ENCODE results near the gene AUTS2.

DNA sequence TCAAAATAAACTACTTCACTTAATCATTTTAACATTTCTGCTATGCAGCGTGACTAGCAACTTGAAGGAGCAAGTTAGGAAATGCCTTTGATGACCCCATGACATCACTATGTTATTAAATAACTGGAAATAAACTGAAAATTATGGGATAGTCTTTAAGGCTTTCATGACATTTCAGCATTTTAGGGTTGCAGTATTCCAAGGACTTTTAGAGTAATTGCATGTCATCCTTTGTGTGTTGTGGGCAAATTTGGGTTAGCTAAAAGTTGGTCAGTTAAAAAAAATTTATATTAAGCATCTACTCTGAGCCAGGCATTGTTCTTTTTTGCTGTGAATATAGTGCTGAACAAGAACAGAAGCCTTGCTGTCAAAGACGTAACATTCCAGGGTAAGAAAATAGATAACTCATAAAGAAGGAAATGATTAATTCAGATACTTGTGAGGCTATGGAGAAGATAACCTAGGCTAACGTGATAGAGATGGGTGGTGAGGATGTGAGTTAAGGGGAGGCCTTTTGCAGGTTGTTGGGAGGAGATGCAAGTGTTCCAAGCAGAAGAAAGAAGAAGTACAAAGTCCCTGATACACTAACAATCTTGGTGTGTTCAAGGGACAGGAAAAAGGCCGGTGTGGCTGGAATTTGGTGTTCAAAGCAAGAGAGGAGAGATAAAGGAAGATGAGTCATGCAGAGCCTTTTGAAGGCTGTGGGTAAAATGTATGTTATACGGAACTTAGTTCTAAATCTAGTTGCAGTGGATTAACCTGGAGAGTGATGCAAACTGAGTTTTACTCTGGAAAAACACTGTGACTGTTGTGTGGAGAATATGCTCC is 610.2 kb downstream of the AUTS2 start:
- TF ChIP-seq EZH2 (IDR thresholded peaks at IDR 0.05; ENCODE audit: borderline replicate concordance, insufficient read depth, low read length, poor library complexity, severe bottlenecking) (no peak), EP300 (conservative IDR thresholded peaks at IDR 0.05; ENCODE audit: poor library complexity, severe bottlenecking) (no peak), POLR2AphosphoS5 (IDR thresholded peaks at IDR 0.05) (no peak), TAF1 (IDR thresholded peaks at IDR 0.05; ENCODE audit: low read depth) (no peak), SMC3 (conservative IDR thresholded peaks at IDR 0.05; ENCODE audit: poor library complexity) (no peak)
- TF ChIP-seq, protein P1, sequence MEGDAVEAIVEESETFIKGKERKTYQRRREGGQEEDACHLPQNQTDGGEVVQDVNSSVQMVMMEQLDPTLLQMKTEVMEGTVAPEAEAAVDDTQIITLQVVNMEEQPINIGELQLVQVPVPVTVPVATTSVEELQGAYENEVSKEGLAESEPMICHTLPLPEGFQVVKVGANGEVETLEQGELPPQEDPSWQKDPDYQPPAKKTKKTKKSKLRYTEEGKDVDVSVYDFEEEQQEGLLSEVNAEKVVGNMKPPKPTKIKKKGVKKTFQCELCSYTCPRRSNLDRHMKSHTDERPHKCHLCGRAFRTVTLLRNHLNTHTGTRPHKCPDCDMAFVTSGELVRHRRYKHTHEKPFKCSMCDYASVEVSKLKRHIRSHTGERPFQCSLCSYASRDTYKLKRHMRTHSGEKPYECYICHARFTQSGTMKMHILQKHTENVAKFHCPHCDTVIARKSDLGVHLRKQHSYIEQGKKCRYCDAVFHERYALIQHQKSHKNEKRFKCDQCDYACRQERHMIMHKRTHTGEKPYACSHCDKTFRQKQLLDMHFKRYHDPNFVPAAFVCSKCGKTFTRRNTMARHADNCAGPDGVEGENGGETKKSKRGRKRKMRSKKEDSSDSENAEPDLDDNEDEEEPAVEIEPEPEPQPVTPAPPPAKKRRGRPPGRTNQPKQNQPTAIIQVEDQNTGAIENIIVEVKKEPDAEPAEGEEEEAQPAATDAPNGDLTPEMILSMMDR (IDR thresholded peaks at IDR 0.05; ENCODE audit: poor library complexity, severe bottlenecking): no peak
- TF ChIP-seq, protein P2, sequence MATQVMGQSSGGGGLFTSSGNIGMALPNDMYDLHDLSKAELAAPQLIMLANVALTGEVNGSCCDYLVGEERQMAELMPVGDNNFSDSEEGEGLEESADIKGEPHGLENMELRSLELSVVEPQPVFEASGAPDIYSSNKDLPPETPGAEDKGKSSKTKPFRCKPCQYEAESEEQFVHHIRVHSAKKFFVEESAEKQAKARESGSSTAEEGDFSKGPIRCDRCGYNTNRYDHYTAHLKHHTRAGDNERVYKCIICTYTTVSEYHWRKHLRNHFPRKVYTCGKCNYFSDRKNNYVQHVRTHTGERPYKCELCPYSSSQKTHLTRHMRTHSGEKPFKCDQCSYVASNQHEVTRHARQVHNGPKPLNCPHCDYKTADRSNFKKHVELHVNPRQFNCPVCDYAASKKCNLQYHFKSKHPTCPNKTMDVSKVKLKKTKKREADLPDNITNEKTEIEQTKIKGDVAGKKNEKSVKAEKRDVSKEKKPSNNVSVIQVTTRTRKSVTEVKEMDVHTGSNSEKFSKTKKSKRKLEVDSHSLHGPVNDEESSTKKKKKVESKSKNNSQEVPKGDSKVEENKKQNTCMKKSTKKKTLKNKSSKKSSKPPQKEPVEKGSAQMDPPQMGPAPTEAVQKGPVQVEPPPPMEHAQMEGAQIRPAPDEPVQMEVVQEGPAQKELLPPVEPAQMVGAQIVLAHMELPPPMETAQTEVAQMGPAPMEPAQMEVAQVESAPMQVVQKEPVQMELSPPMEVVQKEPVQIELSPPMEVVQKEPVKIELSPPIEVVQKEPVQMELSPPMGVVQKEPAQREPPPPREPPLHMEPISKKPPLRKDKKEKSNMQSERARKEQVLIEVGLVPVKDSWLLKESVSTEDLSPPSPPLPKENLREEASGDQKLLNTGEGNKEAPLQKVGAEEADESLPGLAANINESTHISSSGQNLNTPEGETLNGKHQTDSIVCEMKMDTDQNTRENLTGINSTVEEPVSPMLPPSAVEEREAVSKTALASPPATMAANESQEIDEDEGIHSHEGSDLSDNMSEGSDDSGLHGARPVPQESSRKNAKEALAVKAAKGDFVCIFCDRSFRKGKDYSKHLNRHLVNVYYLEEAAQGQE (IDR thresholded peaks at IDR 0.05; ENCODE audit: borderline replicate concordance): no peak
